GM19455 (cell line): Measurements from ENCODE around the gene PHAF1.

Source experiments
- ATAC-seq: cut with Tn5 transposase; IDR thresholded peaks from one replicate; pipeline ENCODE4 v1.9.1; 2021; ENCODE audit not compliant: unreplicated experiment

Gene PHAF1

GRCh38 chr16:67162506-67163163 lies 52.9 kb downstream of the PHAF1 start:
- no peak for ATAC-seq

GRCh38 chr16:67163164-67163998 lies 53.6 kb downstream of the PHAF1 start:
- no peak for ATAC-seq

- no peak for ATAC-seq
Observed at GRCh38 chr16:67163999-67164558, 54.3 kb downstream of the PHAF1 start.

GRCh38 chr16:67164599-67165061 lies 54.9 kb downstream of the PHAF1 start, which contains the start of gene HSF4:
Gene HSF4 (plus strand): TSS chr16:67164745. CDS start chr16:67164812, 67 bp downstream.
- ATAC-seq: no peak

DNA sequence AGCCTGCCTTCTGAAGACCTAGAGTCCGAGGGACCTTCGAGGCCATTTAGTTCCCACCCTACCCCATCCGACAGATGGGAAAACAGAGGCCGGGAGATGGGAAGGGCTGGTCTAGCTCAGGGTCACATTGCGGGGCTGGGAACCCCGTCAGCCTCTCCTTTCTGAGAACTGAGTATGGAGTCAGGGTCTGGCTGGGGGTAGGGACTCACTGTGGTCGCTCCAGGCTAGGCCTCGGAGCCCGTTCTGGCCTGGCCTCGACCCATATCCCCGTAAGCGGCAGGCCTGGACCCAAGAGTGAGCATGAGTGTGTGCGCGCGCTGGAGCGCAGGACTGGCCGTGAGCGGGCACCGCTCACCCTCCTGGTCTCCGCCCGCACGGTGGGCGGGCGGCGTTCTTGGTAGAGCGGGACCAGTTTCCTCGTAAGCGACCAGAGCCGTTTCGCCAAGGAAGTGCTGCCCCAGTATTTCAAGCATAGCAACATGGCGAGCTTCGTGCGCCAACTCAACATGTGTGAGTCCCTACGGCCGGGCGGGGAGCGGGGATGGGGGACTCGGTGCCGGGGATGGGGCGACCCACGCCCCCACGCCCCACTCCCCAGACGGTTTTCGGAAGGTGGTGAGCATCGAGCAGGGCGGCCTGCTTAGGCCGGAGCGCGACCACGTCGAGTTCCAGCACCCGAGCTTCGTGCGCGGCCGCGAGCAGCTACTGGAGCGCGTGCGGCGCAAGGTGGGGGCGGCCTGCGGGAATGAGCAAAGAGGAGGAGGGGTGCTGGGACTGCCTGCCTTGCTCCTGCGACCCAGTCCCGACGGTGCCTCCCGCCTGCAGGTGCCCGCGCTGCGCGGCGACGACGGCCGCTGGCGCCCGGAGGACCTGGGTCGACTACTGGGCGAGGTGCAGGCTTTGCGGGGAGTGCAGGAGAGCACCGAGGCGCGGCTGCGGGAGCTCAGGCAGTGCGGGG lies 55.7 kb downstream of the PHAF1 start:
- no peak for ATAC-seq

- ATAC-seq: no peak
Observed at GRCh38 chr16:67166110-67166547, 56.4 kb downstream of the PHAF1 start.

DNA sequence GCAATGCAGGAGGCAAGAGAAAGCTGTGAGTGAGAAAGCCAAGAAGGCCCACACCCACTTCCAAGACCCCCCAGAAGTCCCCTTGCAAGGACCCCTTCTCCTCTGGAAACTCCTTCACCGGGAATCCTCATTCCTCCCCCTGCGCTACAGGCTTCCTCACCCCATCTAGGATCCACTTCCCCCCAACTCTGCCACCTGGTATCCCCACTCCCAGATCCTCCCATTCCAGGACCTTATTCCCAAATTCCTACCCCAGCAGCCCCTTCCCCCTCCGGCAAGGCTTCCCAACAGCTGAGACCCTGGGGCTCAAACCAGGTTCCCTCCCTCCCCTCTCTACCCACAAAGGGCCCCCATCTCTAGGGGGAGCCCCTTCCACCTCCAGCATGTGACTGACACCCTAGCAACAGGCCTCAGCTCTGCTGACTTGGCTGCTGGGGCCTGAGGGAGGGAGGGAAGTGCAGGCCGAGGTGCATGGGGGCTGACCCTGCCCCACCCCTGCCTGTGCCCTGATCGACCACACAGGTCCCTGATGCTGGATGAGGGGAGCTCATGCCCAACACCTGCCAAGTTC lies 56.9 kb downstream of the PHAF1 start:
- no peak for ATAC-seq

DNA sequence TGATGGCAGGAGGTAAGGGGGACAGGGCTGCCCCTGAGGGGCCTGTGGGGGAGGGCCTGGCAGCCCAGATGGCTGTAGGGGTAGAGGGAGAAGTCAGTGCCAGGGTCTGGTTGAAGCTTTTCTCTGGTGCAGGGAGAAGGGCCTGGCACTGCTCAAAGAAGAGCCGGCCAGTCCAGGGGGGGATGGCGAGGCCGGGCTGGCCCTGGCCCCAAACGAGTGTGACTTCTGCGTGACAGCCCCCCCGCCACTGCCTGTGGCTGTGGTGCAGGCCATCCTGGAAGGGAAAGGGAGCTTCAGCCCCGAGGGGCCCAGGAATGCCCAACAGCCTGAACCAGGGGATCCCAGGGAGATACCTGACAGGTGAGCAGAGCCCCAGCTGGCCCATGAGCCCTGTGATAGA lies 57.8 kb downstream of the PHAF1 start:
- no peak for ATAC-seq

GRCh38 chr16:67169011-67169451 lies 59.3 kb downstream of the PHAF1 start:
- no peak for ATAC-seq

GRCh38 chr16:67169642-67170167 lies 60.0 kb downstream of the PHAF1 start:
- ATAC-seq: no peak

- ATAC-seq: peak; percentile 36
Observed at GRCh38 chr16:67170168-67170948, 60.6 kb downstream of the PHAF1 start, which contains the start of gene NOL3. Gene NOL3 (plus strand): TSS chr16:67170538.

DNA sequence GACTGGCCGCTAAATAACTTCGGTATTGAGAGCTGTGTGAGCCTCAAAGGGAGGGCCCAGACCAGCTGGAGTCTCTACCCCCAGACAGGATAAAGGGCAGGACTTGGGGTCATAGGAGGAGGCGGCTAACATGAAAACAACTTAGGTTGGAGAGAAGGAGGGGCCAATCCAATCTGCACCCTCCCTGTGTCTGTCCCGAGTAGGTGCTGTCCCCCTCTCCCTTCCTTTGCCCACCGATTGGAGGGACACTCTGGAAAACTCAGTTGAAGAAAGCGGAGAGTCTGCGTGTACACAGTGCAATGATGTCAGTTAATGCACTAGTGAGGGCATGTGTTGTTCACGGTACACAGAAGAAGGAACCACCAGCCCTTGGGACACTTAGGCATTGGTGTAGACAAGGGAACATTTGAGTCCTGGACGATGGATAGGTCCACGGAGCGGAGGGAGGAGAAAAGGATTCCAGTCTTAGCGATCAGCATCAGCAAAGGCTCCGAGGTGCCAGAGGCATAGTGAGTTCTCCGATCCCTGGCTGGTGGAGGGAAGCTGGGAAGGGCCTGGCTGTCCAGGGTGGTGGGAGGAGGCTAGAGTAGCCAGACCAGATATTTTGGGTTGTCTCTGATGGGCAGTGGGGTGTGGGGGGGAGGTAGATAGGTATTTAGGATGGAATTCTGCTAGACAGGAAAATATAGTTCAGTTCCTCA lies 61.4 kb downstream of the PHAF1 start:
- no peak for ATAC-seq

DNA sequence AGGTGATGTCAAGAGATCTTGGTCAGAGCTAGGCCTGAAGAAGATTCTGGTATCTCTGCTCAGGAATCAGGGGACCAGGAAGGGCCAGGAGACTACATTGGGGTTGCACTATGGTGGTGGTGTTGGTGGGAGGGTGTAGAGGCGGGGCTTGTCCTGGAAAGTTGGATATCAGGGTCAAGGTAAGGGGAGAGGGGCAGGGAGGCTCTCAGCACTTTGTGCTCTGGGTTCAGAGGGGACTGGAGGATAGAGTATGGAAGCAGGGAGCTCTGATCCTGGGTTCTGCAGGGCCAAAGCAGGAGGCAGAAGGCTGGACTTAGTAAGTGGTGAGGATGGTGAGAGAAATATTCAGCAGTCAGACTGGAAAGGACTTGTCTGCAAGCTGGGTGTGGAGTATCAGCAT lies 63.6 kb downstream of the PHAF1 start:
- no peak for ATAC-seq

GRCh38 chr16:67173808-67174705 lies 64.3 kb downstream of the PHAF1 start:
- ATAC-seq: no peak

DNA sequence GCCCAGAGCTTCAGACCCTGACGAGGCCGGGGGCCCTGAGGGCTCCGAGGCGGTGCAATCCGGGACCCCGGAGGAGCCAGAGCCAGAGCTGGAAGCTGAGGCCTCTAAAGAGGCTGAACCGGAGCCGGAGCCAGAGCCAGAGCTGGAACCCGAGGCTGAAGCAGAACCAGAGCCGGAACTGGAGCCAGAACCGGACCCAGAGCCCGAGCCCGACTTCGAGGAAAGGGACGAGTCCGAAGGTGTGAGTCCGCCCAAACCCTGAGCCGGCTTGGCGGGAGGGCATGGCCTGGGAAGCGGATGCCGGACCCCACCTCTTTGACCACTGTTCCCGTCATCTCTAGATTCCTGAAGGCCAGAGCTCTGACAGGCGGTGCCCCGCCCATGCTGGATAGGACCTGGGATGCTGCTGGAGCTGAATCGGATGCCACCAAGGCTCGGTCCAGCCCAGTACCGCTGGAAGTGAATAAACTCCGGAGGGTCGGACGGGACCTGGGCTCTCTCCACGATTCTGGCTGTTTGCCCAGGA lies 65.0 kb downstream of the PHAF1 start:
- no peak for ATAC-seq

GRCh38 chr16:67176662-67177061 lies 66.9 kb downstream of the PHAF1 start:
- ATAC-seq: no peak
